ENCODE measurements around the gene BMP6.

DNA sequence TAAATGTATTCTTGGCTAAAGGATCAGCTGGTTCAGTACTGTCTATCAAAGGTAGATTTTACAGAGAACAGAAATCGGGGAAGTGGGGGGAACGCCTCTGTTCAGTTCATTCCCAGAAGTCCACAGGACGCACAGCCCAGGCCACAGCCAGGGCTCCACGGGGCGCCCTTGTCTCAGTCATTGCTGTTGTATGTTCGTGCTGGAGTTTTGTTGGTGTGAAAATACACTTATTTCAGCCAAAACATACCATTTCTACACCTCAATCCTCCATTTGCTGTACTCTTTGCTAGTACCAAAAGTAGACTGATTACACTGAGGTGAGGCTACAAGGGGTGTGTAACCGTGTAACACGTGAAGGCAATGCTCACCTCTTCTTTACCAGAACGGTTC is 154.8 kb downstream of the BMP6 start:
- TF ChIP-seq, protein P1, sequence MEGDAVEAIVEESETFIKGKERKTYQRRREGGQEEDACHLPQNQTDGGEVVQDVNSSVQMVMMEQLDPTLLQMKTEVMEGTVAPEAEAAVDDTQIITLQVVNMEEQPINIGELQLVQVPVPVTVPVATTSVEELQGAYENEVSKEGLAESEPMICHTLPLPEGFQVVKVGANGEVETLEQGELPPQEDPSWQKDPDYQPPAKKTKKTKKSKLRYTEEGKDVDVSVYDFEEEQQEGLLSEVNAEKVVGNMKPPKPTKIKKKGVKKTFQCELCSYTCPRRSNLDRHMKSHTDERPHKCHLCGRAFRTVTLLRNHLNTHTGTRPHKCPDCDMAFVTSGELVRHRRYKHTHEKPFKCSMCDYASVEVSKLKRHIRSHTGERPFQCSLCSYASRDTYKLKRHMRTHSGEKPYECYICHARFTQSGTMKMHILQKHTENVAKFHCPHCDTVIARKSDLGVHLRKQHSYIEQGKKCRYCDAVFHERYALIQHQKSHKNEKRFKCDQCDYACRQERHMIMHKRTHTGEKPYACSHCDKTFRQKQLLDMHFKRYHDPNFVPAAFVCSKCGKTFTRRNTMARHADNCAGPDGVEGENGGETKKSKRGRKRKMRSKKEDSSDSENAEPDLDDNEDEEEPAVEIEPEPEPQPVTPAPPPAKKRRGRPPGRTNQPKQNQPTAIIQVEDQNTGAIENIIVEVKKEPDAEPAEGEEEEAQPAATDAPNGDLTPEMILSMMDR (IDR thresholded peaks at IDR 0.05 in 4 of 5, conservative IDR thresholded peaks at IDR 0.05 in 1 of 5), result no peak
- no peak for TF ChIP-seq POLR2A (IDR thresholded peaks at IDR 0.05)

All from gastrocnemius medialis (tissue), 4 donors.